Mucosa of descending colon (tissue), 3 donors: ENCODE data around the gene STRN4. TPM values are rescaled to one million over a fixed set of nuclear protein-coding genes. Genes with fewer than 3 reads are reported as not detected.

Source experiments
- ATAC-seq: fragments of 200-7000 bp; cut with Tn5 transposase; one replicate; pipeline ENCODE4 v1.9.1; 2020; ENCODE audit warnings: mild to moderate bottlenecking, moderate library complexity
- DNase-seq, 3 donors: peaks; one replicate each; pipeline ENCODE4 v3.0.0-alpha.2; 2020
- H3K36me3 ChIP-seq: fragments of 200-600 bp; one replicate; pipeline ENCODE4 v1.8.0; 2021; ENCODE audit warnings: low read depth, mild to moderate bottlenecking
- H3K4me1 ChIP-seq: fragments of 200-600 bp; one replicate; pipeline ENCODE4 v1.8.0; 2021; ENCODE audit warnings: low read depth, mild to moderate bottlenecking
- H3K4me3 ChIP-seq: fragments of 200-600 bp; one replicate; pipeline ENCODE4 v1.8.0; 2021; ENCODE audit warnings: mild to moderate bottlenecking
- H3K9me3 ChIP-seq: fragments of 200-600 bp; one replicate; pipeline ENCODE4 v1.8.0; 2021; ENCODE audit warnings: mild to moderate bottlenecking
- intact Hi-C, 2 donors: fragments of 100-400 bp; cut with DNase I in 1 of 2; cut with micrococcal nuclease in 1 of 2; formaldehyde crosslinking; loops; one replicate each; pipeline versions ENCODE4 v1.11.0 to v1.11.1; 2022; cut with DNase I, micrococcal nuclease
- total RNA-seq, 3 donors: library from RNA; stranded (reverse); fragmentation: NEBNext Ultra II Directional in 2 of 3; extraction: Animal tissue kit (Norgen Biotek cat#: 25700) in 2 of 3; gene quantifications; one replicate each; pipeline versions ENCODE4 v1.2.1 to v1.2.4, GENCODE V29; 2021 to 2023
- TF ChIP-seq, protein P1 (sequence below): fragments of 200-600 bp; IDR thresholded peaks from one replicate; pipeline ENCODE4 v1.8.0; 2022; ENCODE audit warnings: antibody characterized with exemption, mild to moderate bottlenecking
- donor health status: DM: no; HTN: no; CAD: no; lungs with moderate emphysema.
- donor health status: DM: no; HTN: no; CAD: no.
- donor health status: DM: no; HTN: yes; CAD: no.

STRN4 gene
- total RNA-seq, 3 donors from 2014 or later: 68.3 to 79.2 (median 73.7) TPM

DNA sequence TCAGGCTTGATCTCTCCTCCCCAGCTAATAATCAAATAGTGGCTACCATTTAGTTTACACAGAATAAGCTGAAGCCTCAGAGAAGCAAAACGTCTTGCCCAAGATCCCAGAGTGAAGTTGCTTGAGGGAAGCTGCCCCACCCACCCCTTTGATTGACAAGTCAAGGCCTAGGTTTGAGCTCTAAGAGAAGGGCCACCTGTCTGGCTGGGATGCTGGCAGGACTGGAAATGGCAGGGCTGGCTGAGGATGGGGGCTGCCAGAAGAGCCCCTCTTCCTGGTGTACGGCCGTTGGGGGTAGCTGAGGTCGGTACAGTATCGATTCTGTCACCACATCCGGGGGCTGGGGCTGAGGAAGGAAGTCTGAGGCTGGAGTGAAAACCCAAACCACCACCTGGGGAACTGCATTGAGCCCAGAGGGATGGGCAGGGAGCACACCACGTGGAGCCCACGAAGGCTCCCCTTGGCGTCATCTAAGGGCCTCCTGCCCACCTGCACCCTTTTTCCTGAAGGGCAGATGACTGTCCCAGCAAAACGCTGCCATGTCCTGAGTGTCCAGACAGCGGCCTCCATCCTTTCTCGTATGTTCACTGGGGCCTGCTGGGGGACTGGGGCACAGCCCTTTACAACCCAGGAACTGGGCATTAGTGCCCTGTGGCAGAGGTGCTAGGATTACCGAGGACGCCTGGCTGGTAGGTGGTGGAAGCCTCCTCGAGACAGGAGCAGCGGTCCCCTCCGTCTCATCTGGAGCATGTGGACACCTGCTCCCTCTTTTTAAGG is 27.9 kb downstream of the STRN4 start:
- intact Hi-C loops: no loop called here
- Histone ChIP-seq H3K9me3 (no peaks in the 10 kb centered on the region), H3K4me1 (peaks cover 28% of the 10 kb centered on the region), H3K36me3 (peaks cover 12% of the 10 kb centered on the region), H3K4me3 (no peak overlapping the region)
- DNase-seq (peak; percentile 58 to 80 (median 60)), ATAC-seq (peak; percentile 1)
- TF ChIP-seq, protein P1, sequence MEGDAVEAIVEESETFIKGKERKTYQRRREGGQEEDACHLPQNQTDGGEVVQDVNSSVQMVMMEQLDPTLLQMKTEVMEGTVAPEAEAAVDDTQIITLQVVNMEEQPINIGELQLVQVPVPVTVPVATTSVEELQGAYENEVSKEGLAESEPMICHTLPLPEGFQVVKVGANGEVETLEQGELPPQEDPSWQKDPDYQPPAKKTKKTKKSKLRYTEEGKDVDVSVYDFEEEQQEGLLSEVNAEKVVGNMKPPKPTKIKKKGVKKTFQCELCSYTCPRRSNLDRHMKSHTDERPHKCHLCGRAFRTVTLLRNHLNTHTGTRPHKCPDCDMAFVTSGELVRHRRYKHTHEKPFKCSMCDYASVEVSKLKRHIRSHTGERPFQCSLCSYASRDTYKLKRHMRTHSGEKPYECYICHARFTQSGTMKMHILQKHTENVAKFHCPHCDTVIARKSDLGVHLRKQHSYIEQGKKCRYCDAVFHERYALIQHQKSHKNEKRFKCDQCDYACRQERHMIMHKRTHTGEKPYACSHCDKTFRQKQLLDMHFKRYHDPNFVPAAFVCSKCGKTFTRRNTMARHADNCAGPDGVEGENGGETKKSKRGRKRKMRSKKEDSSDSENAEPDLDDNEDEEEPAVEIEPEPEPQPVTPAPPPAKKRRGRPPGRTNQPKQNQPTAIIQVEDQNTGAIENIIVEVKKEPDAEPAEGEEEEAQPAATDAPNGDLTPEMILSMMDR: no peak

DNA sequence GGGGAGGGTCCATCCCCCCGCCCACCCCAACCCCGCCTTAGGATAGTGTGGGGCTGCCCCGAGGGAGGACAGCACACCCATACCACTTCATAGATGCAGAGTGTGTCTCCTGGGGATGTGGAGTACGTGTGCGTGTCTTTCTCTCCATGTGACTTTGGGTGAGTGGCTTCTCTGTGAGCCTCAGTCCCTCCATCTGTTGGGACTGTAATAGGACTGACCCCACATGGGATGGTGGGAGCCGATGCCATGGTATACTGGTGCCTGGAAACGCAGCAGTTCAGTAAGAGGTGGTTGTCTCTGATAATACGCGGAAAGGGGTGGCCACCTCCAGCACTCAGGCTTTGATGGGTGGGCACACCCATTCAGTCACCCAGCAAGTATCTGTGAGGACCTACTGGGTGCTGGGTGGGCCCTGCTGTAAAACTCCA is 28.5 kb downstream of the STRN4 start:
- no peak for DNase-seq
- peaks cover 30% of the 10 kb centered on the region for H3K4me1 ChIP-seq
- ATAC-seq: no peak
- no peak overlapping the region for H3K4me3 ChIP-seq
- H3K9me3 ChIP-seq: no peaks in the 10 kb centered on the region
- intact Hi-C loops: no loop called here
- TF ChIP-seq, protein P1: no peak
- peaks cover 8% of the 10 kb centered on the region for H3K36me3 ChIP-seq

DNA sequence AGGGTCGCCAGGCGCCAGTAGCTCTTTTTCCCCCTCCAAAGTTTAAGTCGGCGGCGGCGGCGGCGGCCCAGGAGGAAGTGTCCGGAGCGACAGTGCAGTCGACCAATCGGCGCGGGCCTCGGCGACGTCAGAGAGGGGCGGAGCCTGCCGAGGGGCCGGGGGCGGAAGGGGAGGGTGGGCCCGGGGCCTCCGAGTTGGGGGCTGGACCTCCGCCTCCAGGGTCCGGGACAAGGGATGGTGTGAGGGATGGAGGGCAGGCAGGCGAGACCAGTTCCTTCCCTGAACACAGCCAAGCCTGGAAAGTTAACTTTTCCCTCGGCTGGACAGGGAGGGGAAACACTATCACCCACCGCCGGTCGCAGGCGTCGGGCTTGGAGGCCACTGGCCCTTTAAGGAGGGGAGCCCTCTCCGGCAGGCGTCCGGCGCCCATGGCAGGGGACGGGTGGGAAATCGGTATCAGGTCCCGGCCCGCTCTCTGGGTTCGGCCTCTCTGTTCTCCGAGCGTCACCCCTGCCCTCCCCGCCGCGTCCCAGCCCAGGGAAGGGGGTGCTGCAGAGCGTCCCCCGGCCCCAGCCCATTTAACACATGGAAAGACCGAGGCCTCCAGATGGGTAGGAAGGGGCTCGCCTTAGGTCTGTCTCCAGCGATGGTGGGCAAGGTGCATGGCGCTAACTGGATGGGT is 29.1 kb downstream of the STRN4 start, which contains the start of gene PRKD2:
Gene PRKD2, minus strand, starts transcription at position 81 of the 682 bp plus-strand sequence. CDS start 744 bp downstream, outside the sequence.
- H3K4me1 ChIP-seq: peaks cover 32% of the 10 kb centered on the region
- intact Hi-C loops: no loop called here
- H3K9me3 ChIP-seq: no peaks in the 10 kb centered on the region
- ATAC-seq (peak; percentile 79), DNase-seq (peak; percentile 93 to 96 (median 95))
- H3K4me3 ChIP-seq: peak within 1 kb of the TSS; percentile 84
- TF ChIP-seq, protein P1: no peak
- peaks cover 2% of the 10 kb centered on the region for H3K36me3 ChIP-seq

GRCh38 chr19:46716672-46717033 is 29.6 kb downstream of the STRN4 start:
- ATAC-seq (no peak), DNase-seq (no peak)
- intact Hi-C loops: no loop called here
- TF ChIP-seq, protein P1: no peak
- no peaks in the 10 kb centered on the region for H3K9me3 ChIP-seq
- peaks cover 32% of the 10 kb centered on the region for H3K4me1 ChIP-seq
- peak overlapping the region; percentile 84 for H3K4me3 ChIP-seq
- H3K36me3 ChIP-seq: no peaks in the 10 kb centered on the region

GRCh38 chr19:46715975-46716671 is 30.1 kb downstream of the STRN4 start:
- H3K4me3 ChIP-seq: peak overlapping the region; percentile 84
- TF ChIP-seq, protein P1: no peak
- ATAC-seq (no peak), DNase-seq (peak; percentile 50 to 71 (median 68))
- H3K9me3 ChIP-seq: no peaks in the 10 kb centered on the region
- H3K4me1 ChIP-seq: peaks cover 32% of the 10 kb centered on the region
- intact Hi-C loops: no loop called here
- H3K36me3 ChIP-seq: no peaks in the 10 kb centered on the region
